OCI-M2 (cell line): ENCODE measurements around the gene DOCK10.

Experiments
- DNase-seq: peaks from one replicate; lab custom pipeline; 2025; ENCODE audit not compliant: unreplicated experiment; lab: John Stamatoyannopoulos, UW

The DOCK10 gene

DNA sequence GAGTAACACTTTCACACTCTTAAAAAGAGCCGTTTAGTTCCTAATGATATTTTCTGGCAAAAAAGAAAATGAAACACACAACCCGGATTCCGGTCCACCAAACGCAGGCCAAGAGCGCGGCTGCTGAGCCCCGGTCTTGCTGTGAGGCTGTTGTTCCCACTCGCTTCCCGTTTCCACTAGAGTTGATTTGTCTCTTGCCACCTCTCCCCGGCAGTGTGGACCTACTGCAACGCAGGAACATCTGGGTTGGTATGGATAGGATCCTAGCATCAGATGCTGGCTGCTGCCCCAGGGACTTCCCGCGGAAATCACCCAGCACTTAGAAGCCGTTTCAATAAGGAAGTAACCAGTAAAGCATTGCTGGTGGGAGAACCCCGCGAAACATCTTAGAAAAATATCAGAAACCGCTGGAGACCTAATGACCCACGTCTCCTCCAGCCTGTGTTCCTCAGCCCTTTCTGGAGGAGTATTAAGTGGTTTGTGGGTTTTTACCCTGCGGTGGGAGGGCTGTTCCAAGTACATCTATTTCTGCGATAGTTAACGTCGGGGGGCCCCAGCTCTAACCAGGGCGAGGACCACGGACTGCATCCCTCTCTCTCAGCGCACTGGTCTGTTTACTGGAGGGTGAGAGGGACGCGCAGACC lies 939 bp downstream of the DOCK10 start:
- no peak for DNase-seq

DNA sequence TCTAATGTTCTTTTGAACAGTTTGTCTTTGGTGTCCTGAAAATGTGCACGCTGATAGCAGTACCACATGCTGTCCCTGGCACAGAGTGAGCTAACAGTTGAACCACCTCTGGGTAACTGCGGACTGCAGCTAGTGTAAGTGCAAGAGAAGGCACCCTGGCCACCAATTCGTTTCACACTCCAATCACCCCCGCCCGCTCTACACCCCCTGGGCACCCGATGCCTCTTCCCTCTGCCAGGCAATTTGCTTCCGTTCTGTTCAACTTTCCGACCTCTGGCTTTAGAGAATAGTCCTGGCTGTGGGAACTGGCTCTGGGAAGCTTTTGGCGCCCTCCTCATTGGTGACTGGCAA lies 1.4 kb downstream of the DOCK10 start:
- no peak for DNase-seq

DNA sequence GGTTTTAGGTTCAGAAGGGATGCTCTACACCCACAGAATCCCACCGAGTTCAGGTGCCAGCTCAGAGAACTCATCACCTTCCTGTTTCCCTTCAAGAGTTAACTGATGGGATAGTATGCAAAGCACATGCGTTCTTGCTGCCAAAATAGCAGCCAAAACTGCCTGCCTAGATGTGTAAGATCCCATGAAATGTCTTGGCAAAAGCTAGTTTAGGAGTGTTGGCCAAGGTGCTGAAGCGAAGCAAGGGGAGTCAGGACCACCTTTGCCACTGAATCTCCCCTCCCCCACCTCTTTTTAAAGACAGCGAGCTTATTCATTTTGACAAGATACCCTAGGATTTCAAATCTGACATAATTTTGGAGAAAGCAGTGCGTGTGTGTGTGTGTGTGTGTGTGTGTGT lies 2.1 kb downstream of the DOCK10 start:
- DNase-seq: no peak

DNA sequence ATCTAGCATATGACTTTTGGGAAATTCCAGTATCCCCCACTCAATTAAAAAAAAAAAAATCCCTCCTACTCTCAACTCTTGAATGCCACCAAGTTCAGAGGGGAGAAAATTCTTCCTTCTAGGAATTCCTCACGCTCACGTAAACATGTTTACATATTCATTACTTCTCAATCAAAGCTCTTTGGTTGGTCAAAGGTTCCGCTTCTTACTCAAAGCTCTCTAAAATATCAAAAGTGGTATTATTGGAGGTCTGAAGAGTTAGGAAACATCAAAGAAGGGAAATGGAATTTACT lies 4.1 kb downstream of the DOCK10 start:
- DNase-seq: no peak

DNA sequence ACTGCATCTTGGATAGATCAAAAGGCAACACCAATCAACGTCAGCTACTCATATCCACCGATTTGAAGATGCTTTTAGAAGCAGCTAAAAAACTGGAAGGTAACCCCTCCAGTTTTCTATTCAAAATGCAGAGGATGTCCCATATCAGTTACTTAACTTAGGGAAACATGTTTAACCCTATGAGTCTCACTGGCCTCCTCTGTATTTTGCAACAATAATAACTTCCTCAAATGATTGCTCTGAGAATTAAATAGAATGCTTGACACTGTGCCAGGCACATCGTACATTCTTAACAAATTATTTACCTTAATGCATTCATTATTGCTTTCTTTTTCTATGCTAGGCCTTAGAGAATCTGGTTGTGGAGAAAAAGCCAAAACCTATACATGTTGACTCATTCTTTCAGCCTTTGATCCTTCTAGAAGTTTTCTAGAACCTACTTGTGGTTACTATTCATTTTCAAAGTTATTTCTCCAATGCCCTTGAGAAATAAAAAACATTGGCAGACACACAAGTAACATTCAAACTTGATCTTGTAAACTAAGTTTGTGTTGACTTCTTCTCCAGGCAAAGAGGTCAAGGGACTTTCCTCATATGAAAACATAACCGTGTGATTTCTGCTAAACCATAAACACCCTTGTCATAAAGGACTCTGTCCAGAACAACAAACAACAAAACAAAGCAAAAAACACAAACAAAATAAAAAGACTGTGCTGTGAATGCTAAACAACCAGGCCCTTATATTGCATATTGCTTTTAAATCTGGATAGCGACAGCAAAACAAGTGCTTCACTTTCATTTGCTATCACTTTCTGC lies 4.6 kb downstream of the DOCK10 start:
- DNase-seq: no peak

DNA sequence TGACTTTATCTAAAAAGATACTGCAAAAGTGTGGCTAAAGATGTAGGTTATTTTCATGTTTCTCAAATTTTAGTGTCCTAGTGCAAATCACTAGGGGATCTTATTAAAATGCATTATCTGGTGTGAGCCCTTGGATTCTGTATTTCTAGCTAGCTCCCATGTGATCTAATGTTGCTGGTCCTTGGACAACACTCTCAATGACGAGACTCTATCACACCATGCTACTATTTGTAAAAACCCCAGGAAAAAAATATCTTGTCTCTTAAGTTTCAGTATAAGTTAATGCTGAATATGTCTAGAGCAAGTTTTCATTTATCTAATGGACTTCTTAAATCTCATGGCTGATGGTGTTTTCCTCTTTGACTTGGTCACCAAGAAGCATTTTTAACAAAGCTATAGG lies 5.8 kb downstream of the DOCK10 start:
- DNase-seq: no peak

DNA sequence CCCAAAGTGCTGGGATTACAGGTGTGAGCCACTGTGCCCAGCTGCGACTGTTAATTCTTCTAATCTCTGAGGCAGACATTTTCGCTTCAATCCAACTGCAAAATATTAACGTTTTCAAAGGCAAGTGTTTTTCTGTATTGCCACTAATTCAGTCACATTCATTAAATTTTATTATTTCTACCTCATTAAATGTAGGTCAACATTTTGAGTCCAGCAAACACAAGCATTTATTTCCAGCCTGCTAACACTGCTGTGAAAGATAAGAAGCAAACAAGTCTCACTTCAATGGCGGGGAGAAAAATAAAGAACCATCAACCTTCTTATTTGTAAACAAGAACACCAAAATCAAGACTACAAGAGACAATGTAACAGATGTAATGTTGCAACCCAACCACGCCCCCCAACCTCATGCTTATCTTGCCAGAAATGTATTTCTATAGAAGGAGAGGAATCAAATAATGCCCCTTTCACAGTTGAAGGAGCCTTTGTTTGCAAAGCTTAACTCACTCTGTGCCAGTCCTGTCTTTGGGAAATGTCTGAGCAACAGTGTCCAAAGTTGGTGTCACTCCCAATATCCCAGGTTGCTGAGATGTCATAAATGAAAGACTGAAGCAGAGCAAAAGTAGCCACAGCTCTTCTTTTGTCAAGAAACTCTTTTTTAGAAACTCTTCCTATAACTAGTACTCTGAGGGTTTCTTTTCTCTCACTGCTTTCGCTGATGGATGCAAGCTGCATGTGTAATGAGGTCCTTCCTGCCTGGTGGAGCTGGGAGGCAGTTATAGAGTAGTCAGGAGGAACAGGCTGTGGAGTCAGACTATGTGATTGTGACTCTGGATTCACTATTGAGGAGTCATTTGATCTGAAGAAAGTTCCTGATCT lies 8.6 kb downstream of the DOCK10 start:
- DNase-seq: no peak

DNA sequence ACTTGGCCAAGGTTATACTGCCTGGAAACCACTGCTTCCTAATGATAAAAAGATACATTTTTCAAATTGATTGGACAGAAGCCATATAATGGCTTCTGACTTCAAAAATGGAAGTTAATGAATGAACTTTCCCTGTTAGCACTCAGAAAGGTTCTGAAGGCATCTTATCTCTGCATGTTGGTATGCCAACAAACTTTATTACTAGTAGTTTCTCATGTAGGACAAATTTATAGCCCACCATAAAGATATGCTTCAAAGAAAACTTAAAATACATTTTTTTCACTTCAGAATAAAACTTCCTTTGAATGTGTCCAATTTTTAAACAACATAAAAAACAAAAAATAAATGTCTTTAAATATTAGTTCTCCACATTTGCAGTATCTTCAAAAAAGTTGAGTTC lies 10.0 kb downstream of the DOCK10 start:
- DNase-seq: no peak

DNA sequence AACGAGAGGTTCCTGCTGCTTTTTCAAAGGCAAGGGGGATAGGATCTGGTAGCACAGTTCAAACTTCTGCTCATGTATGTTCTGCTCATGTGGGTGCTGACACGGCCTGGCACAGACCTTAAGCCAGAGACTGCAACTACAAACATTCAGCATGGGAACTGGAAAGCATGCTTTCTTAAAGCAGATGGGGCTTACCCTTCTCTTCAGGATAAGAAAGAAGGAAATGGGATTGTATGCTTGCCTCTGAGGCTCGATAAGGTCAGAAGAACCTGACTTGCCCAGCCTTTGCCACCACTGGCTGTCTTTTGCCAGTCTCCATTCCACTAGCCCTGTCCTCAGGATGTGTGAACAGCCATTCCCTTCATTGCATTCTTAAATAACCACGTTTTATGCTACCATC lies 10.7 kb downstream of the DOCK10 start:
- DNase-seq: no peak

DNA sequence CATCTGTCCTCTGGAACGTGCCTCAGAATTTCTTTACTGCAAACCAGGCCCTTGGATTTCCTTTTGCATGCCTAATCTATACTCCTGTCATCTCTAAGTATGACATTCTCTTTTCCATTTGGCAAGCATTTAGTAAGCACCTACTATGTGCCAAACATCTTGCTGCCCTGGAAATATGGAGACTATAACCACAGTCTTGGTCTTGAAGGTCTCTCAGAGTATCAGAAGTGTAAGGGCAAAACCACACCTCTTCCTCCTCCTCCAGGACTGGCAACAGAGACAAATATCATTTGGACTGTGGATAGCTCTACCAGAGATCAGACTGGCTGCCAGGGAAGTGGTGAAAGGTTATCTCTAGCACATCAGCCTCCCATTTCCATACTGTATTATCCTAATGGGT lies 11.4 kb downstream of the DOCK10 start:
- DNase-seq: no peak

DNA sequence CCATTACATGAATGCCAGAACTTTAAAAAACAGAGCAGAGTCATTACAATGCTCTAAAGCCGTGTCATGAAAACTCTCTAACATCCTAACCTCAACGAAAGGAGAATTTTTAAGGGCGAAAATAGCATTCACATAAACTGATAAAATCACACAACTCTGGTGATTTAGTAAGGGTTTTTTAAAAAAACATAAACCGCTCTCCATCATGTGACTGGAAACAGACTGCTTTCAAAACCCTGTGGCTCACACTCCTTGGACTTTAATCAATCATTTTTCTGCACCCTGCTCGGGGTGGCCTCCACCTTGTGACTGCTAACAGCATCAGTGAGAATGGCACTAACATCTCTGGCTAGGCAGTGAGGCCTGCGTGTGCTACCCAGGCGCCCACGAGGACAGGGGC lies 12.1 kb downstream of the DOCK10 start:
- DNase-seq: no peak

DNA sequence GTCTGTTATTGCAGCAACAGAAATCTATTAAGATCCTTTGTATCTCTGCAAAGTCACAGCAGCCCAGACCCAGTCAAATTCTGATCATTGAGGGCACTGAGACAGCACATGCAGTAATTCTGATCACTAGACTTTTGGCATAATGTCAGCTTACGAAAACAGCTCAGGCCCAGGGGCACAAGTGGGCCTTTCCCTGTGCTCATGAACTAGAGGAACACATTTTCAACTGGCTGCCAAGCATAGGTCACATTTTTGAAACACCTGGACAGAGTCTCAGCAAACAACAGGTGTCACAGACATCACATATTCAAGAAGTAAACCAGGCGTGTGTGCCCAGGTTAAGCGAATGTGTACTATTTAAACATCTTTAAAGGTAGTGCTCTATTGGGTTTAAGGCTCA lies 13.7 kb downstream of the DOCK10 start:
- no peak for DNase-seq

DNA sequence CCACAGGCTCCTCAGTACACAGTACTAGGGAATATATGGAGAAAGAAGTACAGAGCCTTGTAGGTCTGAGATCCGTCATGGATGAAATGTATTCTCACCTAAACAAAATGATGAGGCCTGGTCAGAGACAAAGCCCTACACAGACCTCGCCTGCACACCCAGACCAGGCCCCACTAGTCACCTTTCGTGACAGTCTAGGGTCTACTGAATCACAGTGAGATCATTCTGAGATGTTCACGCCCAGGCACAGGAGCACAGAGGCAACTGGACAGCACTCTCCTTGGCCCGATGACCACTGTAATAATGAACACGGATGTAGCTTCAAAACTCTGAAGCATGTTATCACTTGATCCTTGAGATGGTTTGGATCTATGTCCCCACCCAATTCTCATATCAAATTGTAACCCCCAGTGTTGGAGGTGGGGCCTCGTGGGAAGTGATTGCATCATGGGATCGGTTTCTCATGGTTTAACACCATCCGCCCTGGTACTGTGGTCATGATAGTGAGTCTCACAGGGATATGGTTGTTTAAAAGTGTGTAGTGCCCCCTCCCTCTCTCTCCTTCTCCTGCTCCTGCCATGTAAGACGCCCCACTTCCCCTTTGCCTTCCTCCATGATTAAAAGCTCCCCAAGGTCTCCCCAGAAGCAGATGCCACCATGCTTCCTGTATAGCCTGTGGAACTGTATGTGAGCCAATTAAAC lies 15.1 kb downstream of the DOCK10 start:
- DNase-seq: no peak

DNA sequence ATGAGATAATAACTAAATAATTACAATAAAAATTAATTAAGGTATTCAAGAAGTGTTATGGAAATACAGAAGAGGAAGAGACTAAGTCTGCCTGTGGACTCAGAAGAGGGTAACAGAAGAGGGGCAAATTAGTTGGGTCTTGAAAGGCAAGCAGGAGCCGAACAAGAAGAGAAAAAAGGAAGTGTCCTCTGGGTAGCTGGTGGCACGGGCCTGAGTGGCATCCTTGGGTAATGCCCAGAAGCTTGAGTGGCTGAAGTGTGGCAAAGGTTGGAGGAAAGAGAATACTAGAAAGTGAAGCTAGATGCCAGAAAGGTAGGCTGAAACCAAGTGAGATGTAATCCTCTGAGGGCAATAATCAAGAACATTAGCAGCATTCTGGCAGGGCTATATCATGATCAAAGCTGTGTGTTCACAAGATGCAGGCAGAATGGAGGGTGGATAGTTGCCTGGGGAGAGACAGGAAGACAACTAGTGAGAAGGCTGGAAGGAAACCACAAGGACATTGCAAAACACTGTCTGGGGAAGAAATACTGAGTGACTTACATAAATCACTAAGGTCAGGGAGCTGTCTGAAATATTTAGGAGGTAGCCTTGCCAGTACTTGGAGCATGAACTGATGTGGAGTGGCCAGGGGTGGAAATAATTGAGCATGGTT lies 16.2 kb downstream of the DOCK10 start:
- DNase-seq: no peak

DNA sequence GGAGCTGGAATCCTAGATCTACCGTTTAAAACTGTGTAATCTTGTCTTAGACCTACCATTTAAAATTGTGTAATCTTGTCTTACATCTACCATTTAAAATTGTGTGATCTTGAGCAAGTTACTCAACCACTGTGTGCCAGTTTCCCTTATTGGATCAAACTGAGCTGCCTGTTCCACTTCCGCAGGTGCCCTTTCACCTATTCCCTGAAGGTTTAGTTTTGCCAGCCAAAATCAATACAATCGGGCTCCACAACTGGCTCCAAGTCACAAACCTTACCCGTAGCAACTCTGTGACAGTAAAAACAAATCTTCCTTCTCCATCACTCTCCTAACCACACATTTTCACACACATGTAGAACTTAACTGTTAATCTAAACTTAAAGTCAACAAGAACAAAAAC lies 20.1 kb downstream of the DOCK10 start:
- no peak for DNase-seq

DNA sequence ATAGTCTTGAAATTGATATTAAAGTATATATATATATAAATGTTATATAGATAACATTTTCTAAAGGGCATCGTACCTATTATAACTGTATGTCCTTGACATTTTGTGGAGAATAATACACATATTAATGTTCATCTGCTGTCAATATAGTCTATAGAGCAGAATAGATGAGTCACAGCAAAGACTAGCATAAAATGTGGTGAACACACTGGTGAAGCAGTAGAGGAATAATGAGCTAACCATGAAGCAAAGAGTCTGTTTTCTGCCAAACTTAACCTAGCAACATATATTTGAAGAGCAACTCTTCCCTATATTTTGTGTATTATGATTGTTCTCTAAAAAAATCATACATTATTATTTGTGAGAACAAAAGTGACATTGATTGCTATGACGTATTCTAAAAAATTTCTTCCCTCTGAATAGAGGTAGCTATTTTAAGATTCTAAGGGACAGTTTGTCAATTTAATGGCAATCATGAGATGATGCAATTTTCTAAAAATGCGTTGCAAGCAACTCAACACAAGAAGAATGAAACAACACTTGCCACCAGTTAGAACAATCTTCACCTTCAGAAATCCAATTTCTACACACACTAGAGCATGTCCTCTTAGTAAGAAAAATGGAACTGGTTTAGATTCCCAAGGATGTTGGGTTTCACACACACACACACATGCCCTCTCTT lies 22.0 kb downstream of the DOCK10 start:
- no peak for DNase-seq

DNA sequence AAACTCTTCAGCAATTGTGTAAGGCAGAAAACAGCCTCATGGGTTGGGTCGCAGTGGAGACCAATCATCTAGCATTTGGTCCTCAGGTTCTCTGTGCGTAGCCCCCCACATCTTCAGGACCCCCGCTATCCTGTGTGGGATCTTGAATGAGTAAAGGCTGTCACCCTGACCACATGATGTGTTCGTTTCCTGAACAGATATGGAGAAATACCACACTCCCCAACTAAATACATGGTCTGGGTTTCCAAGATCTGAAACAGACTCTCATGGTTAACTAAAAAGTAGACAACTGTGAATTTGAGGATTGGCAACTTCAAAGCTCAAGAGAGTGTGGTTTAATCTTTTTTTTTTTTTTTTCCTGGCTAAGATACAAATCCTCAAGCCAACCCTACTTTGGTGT lies 23.2 kb downstream of the DOCK10 start:
- DNase-seq: no peak

DNA sequence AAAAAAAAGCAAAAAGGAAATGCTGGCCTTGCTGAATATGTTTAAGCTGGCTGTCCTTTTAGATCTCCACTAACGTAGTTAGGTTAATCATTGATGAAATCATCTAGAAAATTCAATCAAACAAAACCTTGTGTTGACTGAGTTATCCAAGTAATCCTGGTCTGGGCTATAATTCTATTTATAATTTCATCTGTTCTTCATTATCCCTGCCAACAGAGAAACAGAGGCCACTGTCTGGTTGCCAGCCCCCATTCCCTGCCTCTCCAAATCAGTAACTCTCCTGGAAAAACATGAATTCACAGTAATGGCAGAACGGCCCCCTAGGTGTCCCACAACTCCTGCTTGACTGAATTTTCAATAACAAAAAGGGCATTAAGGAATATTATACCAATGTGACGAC lies 24.6 kb downstream of the DOCK10 start:
- no peak for DNase-seq

DNA sequence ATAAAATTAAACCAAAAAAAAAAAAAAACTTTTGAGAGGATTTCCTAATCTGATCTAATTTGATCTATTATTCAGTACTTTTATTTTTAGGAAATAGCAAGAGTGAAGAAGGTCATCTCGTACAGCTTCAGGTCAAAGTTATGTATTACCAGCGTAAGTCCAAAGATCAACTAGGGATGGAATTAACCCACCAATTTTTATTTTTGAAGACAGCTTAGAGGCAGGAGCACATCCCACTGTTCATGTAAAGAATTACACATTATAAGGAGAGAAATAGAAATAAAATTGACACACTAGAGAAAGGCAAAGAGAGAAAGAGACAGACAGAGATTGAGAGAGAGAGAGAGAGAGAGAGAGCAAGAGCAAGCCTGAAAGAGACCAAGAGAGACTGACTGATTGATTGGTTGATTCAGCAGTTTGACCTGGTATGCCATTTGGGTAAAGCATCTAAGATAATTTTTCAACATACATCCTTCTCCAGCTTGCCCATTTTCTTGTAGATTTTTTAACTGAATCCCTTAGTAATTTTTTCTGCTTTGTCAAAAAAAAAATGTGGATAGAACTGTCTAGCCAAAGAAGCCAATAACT lies 25.1 kb downstream of the DOCK10 start:
- no peak for DNase-seq
